HCT116 (cell line): ENCODE results near the gene SYNGAP1.

Experiments used
- CEBPB ChIP-seq: IDR thresholded peaks from 2 replicates; pipeline ENCODE4 v1.6.1; 2012; ENCODE audit warnings: low read depth
- CTCF ChIP-seq, 3 experiments: fragments of 200-600 bp in 1 of 3; sonication (generic) in 1 of 3; IDR thresholded peaks in 2 of 3; conservative IDR thresholded peaks in 1 of 3; 2 replicates each; pipeline ENCODE4 v1.5.1; 2012 to 2017; ENCODE audit warnings: low read depth in 2 of 3, low read length in 2 of 3, antibody characterized with exemption in 1 of 3, borderline replicate concordance in 1 of 3, control low read depth in 1 of 3, mild to moderate bottlenecking in 1 of 3, mixed read lengths in 1 of 3, mixed run types in 1 of 3, moderate library complexity in 1 of 3; ENCODE audit not compliant: insufficient read depth in 1 of 3
- EGR1 ChIP-seq: IDR thresholded peaks from 2 replicates; pipeline ENCODE4 v1.6.1; 2012; ENCODE audit warnings: low read depth
- EZH2 ChIP-seq: fragments of 200-600 bp; sonication (generic); IDR thresholded peaks from 2 replicates; pipeline ENCODE4 v1.6.1; 2017; ENCODE audit warnings: antibody characterized with exemption, mixed run types
- EZH2phosphoT487 ChIP-seq: fragments of 200-600 bp; IDR thresholded peaks from 2 replicates; pipeline ENCODE4 v1.6.1; 2018; ENCODE audit warnings: antibody characterized with exemption, borderline replicate concordance
- FOSL1 ChIP-seq: IDR thresholded peaks from 2 replicates; pipeline ENCODE4 v1.6.1; 2012; ENCODE audit warnings: low read depth
- POLR2A ChIP-seq: IDR thresholded peaks from 2 replicates; pipeline ENCODE4 v1.7.0; 2011; ENCODE audit warnings: borderline replicate concordance; ENCODE audit not compliant: insufficient read depth, insufficient read length; ENCODE audit errors: extremely low read depth
- POLR2AphosphoS5 ChIP-seq: IDR thresholded peaks from 2 replicates; pipeline ENCODE4 v1.6.1; 2011; ENCODE audit warnings: mild to moderate bottlenecking, low read depth, low read length, moderate library complexity
- RAD21 ChIP-seq: IDR thresholded peaks from 2 replicates; pipeline ENCODE4 v1.6.1; 2012; ENCODE audit warnings: low read depth, mild to moderate bottlenecking
- SP1 ChIP-seq: IDR thresholded peaks from 2 replicates; pipeline ENCODE4 v1.6.1; 2012; ENCODE audit warnings: low read depth
- SRF ChIP-seq: IDR thresholded peaks from 2 replicates; pipeline ENCODE4 v1.6.1; 2012; ENCODE audit warnings: low read depth
- TCF7L2 ChIP-seq: IDR thresholded peaks from 2 replicates; pipeline ENCODE4 v1.7.0; 2011; ENCODE audit warnings: borderline replicate concordance, inconsistent platforms; ENCODE audit not compliant: insufficient read depth, insufficient read length; ENCODE audit errors: extremely low read depth
- TF ChIP-seq, protein P1 (sequence below): IDR thresholded peaks from 2 replicates; pipeline ENCODE4 v1.6.1; 2012

DNA sequence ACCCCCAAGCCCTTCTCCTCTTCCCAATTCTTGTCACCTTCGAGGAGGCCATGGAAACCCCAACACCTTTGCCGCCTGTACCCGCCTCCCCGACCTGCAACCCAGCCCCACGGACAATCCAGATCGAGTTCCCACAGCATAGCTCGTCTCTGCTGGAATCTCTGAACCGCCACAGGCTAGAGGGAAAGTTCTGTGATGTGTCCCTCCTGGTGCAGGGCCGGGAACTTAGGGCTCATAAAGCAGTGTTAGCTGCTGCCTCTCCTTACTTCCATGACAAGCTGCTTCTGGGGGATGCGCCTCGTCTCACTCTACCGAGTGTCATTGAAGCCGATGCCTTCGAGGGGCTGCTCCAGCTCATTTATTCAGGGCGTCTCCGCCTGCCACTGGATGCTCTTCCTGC is 35.2 kb downstream of the SYNGAP1 start:
- TF ChIP-seq POLR2AphosphoS5 (no peak), CEBPB (no peak), CTCF (IDR thresholded peaks at IDR 0.05 in 2 of 3, conservative IDR thresholded peaks at IDR 0.05 in 1 of 3; ENCODE audit: borderline replicate concordance in 1 of 3, insufficient read depth in 1 of 3, low read depth in 2 of 3, low read length in 2 of 3) (no peak), EGR1 (no peak), EZH2phosphoT487 (no peak), RAD21 (no peak), SP1 (no peak), POLR2A (no peak), SRF (no peak), EZH2 (no peak), TCF7L2 (no peak), FOSL1 (no peak)
- TF ChIP-seq, protein P1, sequence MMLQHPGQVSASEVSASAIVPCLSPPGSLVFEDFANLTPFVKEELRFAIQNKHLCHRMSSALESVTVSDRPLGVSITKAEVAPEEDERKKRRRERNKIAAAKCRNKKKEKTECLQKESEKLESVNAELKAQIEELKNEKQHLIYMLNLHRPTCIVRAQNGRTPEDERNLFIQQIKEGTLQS = no peak
